ENCODE measurements around the gene KRT25.

DNA sequence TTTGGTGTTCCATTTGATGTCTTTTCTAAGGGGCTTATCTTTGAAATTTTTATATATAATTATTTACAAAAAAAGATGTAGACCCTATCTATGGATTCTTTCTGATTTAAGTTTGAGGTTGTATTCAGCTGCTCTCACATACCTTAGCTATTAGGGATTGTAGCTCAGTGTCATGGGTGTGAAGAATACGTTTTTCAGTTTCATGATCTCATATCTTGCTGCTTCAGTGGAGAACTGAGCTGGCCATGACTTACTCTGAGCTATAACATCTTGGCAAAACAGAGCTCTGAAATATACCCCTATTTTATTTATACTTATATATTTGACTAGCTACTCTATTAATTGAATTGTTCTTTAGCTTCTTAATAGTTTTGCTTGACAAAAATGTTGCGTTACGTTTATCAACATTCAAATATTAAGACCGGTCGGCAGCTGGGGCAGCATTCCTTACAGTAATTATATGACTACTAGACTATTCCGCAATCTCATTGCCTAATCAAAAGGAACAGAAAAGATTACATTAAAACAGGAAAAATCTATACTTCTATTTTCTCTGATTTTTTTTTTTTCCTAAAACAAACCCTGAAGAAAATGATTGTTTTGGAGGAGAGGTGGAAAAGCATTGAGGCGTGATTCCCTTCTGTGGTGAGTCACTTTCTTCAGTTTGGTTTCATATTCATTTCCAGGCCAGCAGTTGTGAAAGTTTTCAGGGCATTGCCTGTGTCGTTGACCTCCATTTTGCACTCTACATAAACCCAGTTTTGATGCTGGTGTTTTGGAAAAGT lies 27.5 kb downstream of the KRT25 start:
- TF ChIP-seq, protein P1, sequence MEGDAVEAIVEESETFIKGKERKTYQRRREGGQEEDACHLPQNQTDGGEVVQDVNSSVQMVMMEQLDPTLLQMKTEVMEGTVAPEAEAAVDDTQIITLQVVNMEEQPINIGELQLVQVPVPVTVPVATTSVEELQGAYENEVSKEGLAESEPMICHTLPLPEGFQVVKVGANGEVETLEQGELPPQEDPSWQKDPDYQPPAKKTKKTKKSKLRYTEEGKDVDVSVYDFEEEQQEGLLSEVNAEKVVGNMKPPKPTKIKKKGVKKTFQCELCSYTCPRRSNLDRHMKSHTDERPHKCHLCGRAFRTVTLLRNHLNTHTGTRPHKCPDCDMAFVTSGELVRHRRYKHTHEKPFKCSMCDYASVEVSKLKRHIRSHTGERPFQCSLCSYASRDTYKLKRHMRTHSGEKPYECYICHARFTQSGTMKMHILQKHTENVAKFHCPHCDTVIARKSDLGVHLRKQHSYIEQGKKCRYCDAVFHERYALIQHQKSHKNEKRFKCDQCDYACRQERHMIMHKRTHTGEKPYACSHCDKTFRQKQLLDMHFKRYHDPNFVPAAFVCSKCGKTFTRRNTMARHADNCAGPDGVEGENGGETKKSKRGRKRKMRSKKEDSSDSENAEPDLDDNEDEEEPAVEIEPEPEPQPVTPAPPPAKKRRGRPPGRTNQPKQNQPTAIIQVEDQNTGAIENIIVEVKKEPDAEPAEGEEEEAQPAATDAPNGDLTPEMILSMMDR (IDR thresholded peaks at IDR 0.05; ENCODE audit: low read length): no peak
- no peak for TF ChIP-seq EZH2 (optimal IDR thresholded peaks at IDR 0.05; ENCODE audit: low read depth, low read length)

Data from MM.1S (cell line).